Sigmoid colon (tissue), 7 donors: Measurements from ENCODE around the gene LAIR1. TPM values are rescaled to one million over a fixed set of nuclear protein-coding genes. Genes with fewer than 3 reads are reported as not detected.
A peak's percentile ranks its signal among the peaks of the same experiment; 100 is the strongest.
"Not testable (repeated sequence)": the region's sequence is repeated elsewhere in the genome, so short reads cannot be mapped to it uniquely, and the experiment has no call there.

ENCODE experiments used
- DNase-seq: peaks from one replicate; pipeline ENCODE4 v3.0.0-alpha.2; 2019
- H3K27ac ChIP-seq, 4 donors: fragments of 200-600 bp; sonication (generic); one replicate each; pipeline ENCODE4 v1.5.1; 2016 to 2019; ENCODE audit warnings: mild to moderate bottlenecking in 1 of 4
- H3K27me3 ChIP-seq, 3 donors: fragments of 200-600 bp; sonication (generic); one replicate each; pipeline ENCODE4 v1.5.1; 2019; ENCODE audit warnings: mild to moderate bottlenecking in 1 of 3
- H3K36me3 ChIP-seq, 4 donors: fragments of 200-600 bp; sonication (generic); one replicate each; pipeline ENCODE4 v1.5.1; 2016 to 2019
- H3K4me1 ChIP-seq, 4 donors: fragments of 200-600 bp; sonication (generic); one replicate each; pipeline ENCODE4 v1.5.1; 2017 to 2019
- H3K4me3 ChIP-seq, 4 donors: fragments of 200-600 bp; sonication (generic); one replicate each; pipeline ENCODE4 v1.5.1; 2017 to 2019; ENCODE audit warnings: mild to moderate bottlenecking in 2 of 4, moderate library complexity in 1 of 4
- H3K9me3 ChIP-seq, 4 donors: fragments of 200-600 bp in 3 of 4; sonication (generic) in 3 of 4; one replicate each; pipeline versions ENCODE4 v1.5.1 to v1.6.1; 2013 to 2019
- EP300 ChIP-seq, 4 donors: sonication (generic); formaldehyde crosslinking; IDR thresholded peaks; one replicate each; pipeline ENCODE4 v1.6.1; 2017; ENCODE audit warnings: antibody characterized with exemption in 4 of 4
- POLR2A ChIP-seq, 2 donors: fragments of 450-650 bp; IDR thresholded peaks; one replicate each; pipeline ENCODE4 v1.6.1; 2016; ENCODE audit warnings: antibody characterized with exemption in 2 of 2, mild to moderate bottlenecking in 2 of 2, moderate library complexity in 2 of 2
- POLR2AphosphoS5 ChIP-seq, 4 donors: sonication (generic); formaldehyde crosslinking; IDR thresholded peaks; one replicate each; pipeline ENCODE4 v1.6.1; 2017; ENCODE audit warnings: antibody characterized with exemption in 4 of 4
- whole genome bisulfite sequencing, 2 donors: extraction: QIAGEN DNeasy Blood & Tissue Kit; methylation state at CpG; one replicate each; pipeline ENCODE4 v1.1.7; 2013; 5-methylcytosine and 5-hydroxymethylcytosine counted together
- intact Hi-C: fragments of 100-400 bp; cut with DNase I; formaldehyde crosslinking; loops from one replicate; pipeline ENCODE4 v1.15.1; 2023
- polyA plus RNA-seq, 3 donors: library from polyadenylated mRNA; stranded (reverse); fragments of 200-250 nt; gene quantifications; one replicate each; pipeline ENCODE4 v1.2.3, GENCODE V29; 2013
- total RNA-seq, 4 donors: library from RNA; depleted of rRNA; stranded (reverse); fragments of >200 nt; gene quantifications; one replicate each; pipeline ENCODE4 v1.1.0, GENCODE V29; 2016
- TF ChIP-seq, protein P1 (sequence below), 4 experiments: fragments of 450-650 bp in 3 of 4; fragments of 200-600 bp in 1 of 4; IDR thresholded peaks; one replicate each; pipeline ENCODE4 v1.5.1; 2016 to 2019; ENCODE audit warnings: antibody characterized with exemption in 4 of 4, mild to moderate bottlenecking in 3 of 4, moderate library complexity in 2 of 4
- donor health status: healthy with polysubstance abuse.
- donor health status: Bipolar disorder and iron deficiency.
- donor health status: healthy.

The LAIR1 gene
- total and polyA plus RNA-seq, 7 donors: 4.4 to 34.6 (median 13.4) TPM

DNA sequence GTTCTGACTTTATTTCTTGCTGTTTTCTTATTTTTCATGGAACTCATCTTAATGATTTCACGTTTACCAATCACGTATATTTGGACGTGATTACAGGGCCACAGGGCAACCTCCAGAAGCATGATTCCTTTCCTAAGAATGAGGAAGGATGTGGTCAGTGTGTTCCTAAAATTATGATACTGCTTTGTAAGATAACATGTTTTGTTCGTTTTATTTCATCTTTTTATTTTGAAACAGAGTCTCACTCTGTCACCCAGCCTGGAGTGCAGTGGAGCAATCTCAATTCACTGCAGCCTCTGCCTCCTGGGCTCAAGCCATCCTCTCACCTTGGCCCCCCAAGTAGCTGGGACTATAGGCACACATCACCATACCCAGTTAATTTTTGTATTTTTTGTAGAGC, 24.8 kb upstream of the LAIR1 start:
- Histone ChIP-seq H3K27me3 (peaks cover 0 to 64% (median 20%) of the 10 kb centered on the region in 3 donors), H3K4me3 (no peak overlapping the region), H3K36me3 (no peaks in the 10 kb centered on the region), H3K4me1 (peaks cover 0 to 10% (median 2%) of the 10 kb centered on the region in 4 donors), H3K9me3 (no peaks in the 10 kb centered on the region), H3K27ac (no peak overlapping the region)
- TF ChIP-seq EP300 (IDR thresholded peaks at IDR 0.05) (no peak), POLR2AphosphoS5 (IDR thresholded peaks at IDR 0.05) (peak in 1 of 4 donors; percentile 10)
- TF ChIP-seq, protein P1, sequence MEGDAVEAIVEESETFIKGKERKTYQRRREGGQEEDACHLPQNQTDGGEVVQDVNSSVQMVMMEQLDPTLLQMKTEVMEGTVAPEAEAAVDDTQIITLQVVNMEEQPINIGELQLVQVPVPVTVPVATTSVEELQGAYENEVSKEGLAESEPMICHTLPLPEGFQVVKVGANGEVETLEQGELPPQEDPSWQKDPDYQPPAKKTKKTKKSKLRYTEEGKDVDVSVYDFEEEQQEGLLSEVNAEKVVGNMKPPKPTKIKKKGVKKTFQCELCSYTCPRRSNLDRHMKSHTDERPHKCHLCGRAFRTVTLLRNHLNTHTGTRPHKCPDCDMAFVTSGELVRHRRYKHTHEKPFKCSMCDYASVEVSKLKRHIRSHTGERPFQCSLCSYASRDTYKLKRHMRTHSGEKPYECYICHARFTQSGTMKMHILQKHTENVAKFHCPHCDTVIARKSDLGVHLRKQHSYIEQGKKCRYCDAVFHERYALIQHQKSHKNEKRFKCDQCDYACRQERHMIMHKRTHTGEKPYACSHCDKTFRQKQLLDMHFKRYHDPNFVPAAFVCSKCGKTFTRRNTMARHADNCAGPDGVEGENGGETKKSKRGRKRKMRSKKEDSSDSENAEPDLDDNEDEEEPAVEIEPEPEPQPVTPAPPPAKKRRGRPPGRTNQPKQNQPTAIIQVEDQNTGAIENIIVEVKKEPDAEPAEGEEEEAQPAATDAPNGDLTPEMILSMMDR (IDR thresholded peaks at IDR 0.05): no peak
- DNase-seq: no peak
- WGBS, 2 donors: 32 to 50% methylated on average over 4 of the region's 4 CpGs
- intact Hi-C loops: no loop called here

DNA sequence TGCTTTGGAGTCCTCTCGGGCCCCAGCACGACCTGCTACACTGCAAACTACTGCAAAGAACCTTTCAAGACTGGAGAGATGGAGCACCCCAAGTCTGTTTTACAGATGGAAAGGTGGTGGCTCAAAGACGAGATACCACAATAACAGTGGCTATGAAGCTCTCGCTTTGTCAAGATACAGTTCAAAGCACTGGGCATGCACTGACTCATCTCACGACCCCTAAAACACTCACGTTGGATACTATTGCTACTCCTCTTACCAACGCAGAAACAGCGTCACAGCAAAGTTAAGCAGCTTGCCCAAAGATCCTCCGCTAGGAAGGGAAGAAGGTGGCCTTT, 24.0 kb upstream of the LAIR1 start:
- Histone ChIP-seq H3K36me3 (no peaks in the 10 kb centered on the region), H3K9me3 (no peaks in the 10 kb centered on the region), H3K4me3 (peak overlapping the region in 2 of 4 donors; percentile 20 to 31), H3K27me3 (peaks cover 0 to 57% (median 20%) of the 10 kb centered on the region in 3 donors), H3K27ac (peak overlapping the region in 2 of 4 donors; percentile 12 to 42), H3K4me1 (peaks cover 0 to 10% (median 2%) of the 10 kb centered on the region in 4 donors)
- no peak for DNase-seq
- intact Hi-C loops: no loop called here
- TF ChIP-seq EP300 (IDR thresholded peaks at IDR 0.05) (no peak), POLR2AphosphoS5 (IDR thresholded peaks at IDR 0.05) (no peak), POLR2A (IDR thresholded peaks at IDR 0.05) (no peak)
- TF ChIP-seq, protein P1 (IDR thresholded peaks at IDR 0.05): no peak
- WGBS, 2 donors: 28 to 34% methylated on average over 9 of the region's 9 CpGs

DNA sequence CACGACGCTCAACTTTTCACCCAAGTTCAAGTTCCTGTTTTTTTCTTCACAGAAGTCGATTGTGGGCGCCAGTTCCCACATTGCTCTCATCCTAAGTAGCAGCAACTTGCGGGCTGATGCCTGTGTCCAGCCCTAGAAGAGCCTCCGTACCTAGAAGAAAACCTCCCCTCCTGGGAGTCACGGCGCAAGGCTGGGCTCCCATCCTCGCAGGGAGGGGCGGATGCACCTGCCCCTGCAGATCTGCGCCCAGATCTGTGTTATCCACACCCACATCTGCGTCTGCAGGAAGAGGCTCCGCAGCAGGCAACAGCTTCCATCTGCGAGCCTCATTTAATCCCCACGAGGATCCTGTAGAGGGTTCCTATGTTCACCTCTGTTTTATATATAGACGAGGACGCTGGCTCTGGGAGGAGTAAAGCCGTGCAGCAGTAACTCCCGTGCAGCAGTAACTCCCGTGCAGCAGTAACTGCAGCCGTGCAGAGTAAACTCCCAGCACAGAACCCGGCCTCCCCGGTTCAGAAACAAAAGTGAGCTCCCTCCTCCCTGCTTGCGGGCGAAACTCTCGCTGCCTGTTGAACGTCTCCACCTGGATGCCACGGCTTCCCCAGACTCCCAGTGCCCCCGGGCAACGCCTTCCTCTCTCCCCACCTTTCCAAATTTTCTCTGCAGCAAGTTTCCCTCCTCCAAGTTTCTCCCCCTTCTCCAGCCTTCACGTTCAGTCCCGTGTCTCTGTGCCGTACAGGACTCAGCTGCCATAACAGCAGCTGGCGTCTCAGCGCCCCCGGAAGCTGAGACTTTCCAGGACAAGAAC, 23.5 kb upstream of the LAIR1 start:
- intact Hi-C loops: no loop called here
- H3K9me3 ChIP-seq: no peaks in the 10 kb centered on the region
- peaks cover 0 to 57% (median 20%) of the 10 kb centered on the region in 3 donors for H3K27me3 ChIP-seq
- TF ChIP-seq EP300 (IDR thresholded peaks at IDR 0.05): no peak
- TF ChIP-seq POLR2AphosphoS5 (IDR thresholded peaks at IDR 0.05): no peak
- no peak for TF ChIP-seq POLR2A (IDR thresholded peaks at IDR 0.05)
- TF ChIP-seq, protein P1 (IDR thresholded peaks at IDR 0.05): no peak
- H3K27ac ChIP-seq: peak overlapping the region in 2 of 4 donors; percentile 12 to 42
- no peak for DNase-seq
- H3K4me1 ChIP-seq: peaks cover 0 to 10% (median 2%) of the 10 kb centered on the region in 4 donors
- 3 to 5% methylated on average over 36 of the region's 36 CpGs for WGBS, 2 donors
- H3K4me3 ChIP-seq: peak overlapping the region in 2 of 4 donors; percentile 20 to 31
- H3K36me3 ChIP-seq: no peaks in the 10 kb centered on the region

DNA sequence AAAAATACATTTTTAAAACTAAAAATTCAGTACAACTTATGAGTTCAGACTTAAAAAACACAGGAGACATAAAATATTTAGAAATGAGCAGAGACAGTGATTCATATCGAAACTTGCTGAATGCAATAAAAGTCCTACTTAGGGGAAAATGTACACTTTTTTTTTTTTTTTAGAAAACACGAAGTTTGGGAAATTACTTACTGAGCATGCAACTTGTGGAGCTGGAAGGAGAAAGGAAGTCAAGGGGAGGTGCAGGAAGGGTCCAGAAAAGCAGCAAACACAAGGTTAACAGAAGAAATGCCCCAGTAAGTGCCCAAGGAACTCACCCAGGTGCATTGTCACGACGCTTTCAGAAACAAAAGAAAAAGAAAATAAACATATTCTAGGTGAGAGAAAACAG, 18.6 kb upstream of the LAIR1 start:
- DNase-seq: no peak
- peaks cover 0 to 5% (median under 1%) of the 10 kb centered on the region in 4 donors for H3K4me1 ChIP-seq
- H3K9me3 ChIP-seq: peaks cover 0 to 3% (median 0%) of the 10 kb centered on the region in 4 donors
- no peak overlapping the region for H3K27ac ChIP-seq
- intact Hi-C loops: no loop called here
- H3K4me3 ChIP-seq: no peak overlapping the region
- no peaks in the 10 kb centered on the region for H3K36me3 ChIP-seq
- 58 to 68% methylated on average over 4 of the region's 4 CpGs for WGBS, 2 donors
- TF ChIP-seq POLR2AphosphoS5 (IDR thresholded peaks at IDR 0.05) (no peak), POLR2A (IDR thresholded peaks at IDR 0.05) (no peak), EP300 (IDR thresholded peaks at IDR 0.05) (no peak)
- TF ChIP-seq, protein P1 (IDR thresholded peaks at IDR 0.05): no peak
- peaks cover 0 to 17% (median 5%) of the 10 kb centered on the region in 3 donors for H3K27me3 ChIP-seq

DNA sequence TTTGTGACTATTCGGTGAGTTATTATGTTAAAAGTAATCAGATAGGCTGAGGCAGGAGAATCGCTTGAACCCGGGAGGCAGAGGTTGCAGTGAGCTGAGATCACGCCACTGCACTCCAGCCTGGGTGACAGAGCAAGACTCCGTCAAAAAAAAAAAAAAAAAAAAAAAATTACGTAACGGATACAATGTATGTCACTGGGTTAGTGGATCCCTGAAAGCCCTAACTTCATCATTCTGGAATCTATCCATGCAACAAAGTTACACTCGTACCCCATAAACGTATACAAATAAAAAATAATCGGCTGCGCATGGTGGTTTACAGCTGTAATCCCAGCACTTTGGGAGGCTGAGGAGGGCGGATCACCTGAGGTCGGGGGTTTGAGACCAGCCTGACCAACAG, 17.3 kb upstream of the LAIR1 start:
- H3K4me3 ChIP-seq, H3K36me3 ChIP-seq, DNase-seq, H3K27ac ChIP-seq, intact Hi-C loops, H3K9me3 ChIP-seq, H3K4me1 ChIP-seq, H3K27me3 ChIP-seq: not testable (repeated sequence)
- 80 to 85% methylated on average over 12 to 13 of the region's 13 CpGs for WGBS, 2 donors
